IMR-90 (cell line): Measurements from ENCODE around the gene PAX2. TPM values are rescaled to one million over a fixed set of nuclear protein-coding genes. Genes with fewer than 3 reads are reported as not detected.
A peak's percentile ranks its signal among the peaks of the same experiment; 100 is the strongest.

Source experiments
- ATAC-seq: fragments of 200-7000 bp; cut with Tn5 transposase; 2 replicates; pipeline ENCODE4 v1.9.1; 2020; ENCODE audit warnings: low read depth, mild to moderate bottlenecking, moderate library complexity
- BruUV-seq: library from RNA; stranded (reverse); fragments of 400-500 nt; replicated peaks from 2 replicates; lab custom pipeline; 2021; lab: Mats Ljungman, UMichigan
- CTCF ChIA-PET: fragments of 300-600 bp; formaldehyde crosslinking; extraction: SDS; loops from one replicate; lab custom pipeline; 2021; ENCODE audit warnings: antibody characterized with exemption; lab: Yijun Ruan, JAX
- POLR2A ChIA-PET: fragments of 300-600 bp; sonication (Branson Sonifier 250); formaldehyde crosslinking; loops from one replicate; lab custom pipeline; 2022; ENCODE audit warnings: antibody characterized with exemption; ENCODE audit not compliant: unreplicated experiment; lab: Charles Lee
- DNase-seq: peaks from one replicate; pipeline ENCODE4 v3.0.0; 2013
- H2AFZ ChIP-seq: replicated peaks from 2 replicates; pipeline ENCODE3; 2013; ENCODE audit warnings: low read length, mild to moderate bottlenecking; ENCODE audit not compliant: poor library complexity
- H2AK5ac ChIP-seq: 2 replicates; pipeline ENCODE4 v1.6.1; 2013; ENCODE audit warnings: low read depth, low read length, inconsistent platforms
- H2AK9ac ChIP-seq: replicated peaks from 2 replicates; pipeline ENCODE3; 2013; ENCODE audit warnings: mild to moderate bottlenecking, low read depth, low read length, moderate library complexity; ENCODE audit not compliant: poor library complexity
- H2BK120ac ChIP-seq: 2 replicates; pipeline ENCODE4 v1.6.1; 2013; ENCODE audit warnings: low read depth, low read length, inconsistent platforms
- H2BK15ac ChIP-seq: 3 replicates; pipeline ENCODE4 v1.6.1; 2013; ENCODE audit warnings: low read depth, low read length, inconsistent platforms
- H2BK20ac ChIP-seq: 2 replicates; pipeline ENCODE4 v1.6.1; 2013; ENCODE audit warnings: low read depth, mild to moderate bottlenecking, inconsistent platforms, low read length, moderate library complexity
- H2BK5ac ChIP-seq: 2 replicates; pipeline ENCODE4 v1.6.1; 2013; ENCODE audit warnings: mild to moderate bottlenecking, low read depth, low read length, inconsistent platforms; ENCODE audit not compliant: poor library complexity, severe bottlenecking
- H3K14ac ChIP-seq: replicated peaks from 2 replicates; pipeline ENCODE4 v1.6.1; 2013; ENCODE audit warnings: low read depth, low read length, inconsistent platforms
- H3K18ac ChIP-seq: 2 replicates; pipeline ENCODE4 v1.6.1; 2013; ENCODE audit warnings: low read depth, low read length, control low read depth
- H3K23ac ChIP-seq: 2 replicates; pipeline ENCODE4 v1.6.1; 2013; ENCODE audit warnings: low read depth, low read length, inconsistent platforms
- H3K27ac ChIP-seq: 2 replicates; pipeline ENCODE4 v1.5.1; 2013; ENCODE audit warnings: mild to moderate bottlenecking, control low read depth, low read length; ENCODE audit not compliant: insufficient read depth
- H3K27me3 ChIP-seq: 2 replicates; pipeline ENCODE4 v1.6.1; 2013; ENCODE audit warnings: low read length; ENCODE audit not compliant: control insufficient read depth, insufficient read depth
- H3K36me3 ChIP-seq: 2 replicates; pipeline ENCODE4 v1.6.1; 2013; ENCODE audit warnings: low read length, mixed read lengths; ENCODE audit not compliant: control insufficient read depth, insufficient read depth
- H3K4ac ChIP-seq: 2 replicates; pipeline ENCODE4 v1.6.1; 2013; ENCODE audit warnings: low read depth, low read length, inconsistent platforms
- H3K4me1 ChIP-seq: 2 replicates; pipeline ENCODE4 v1.6.1; 2013; ENCODE audit warnings: low read length, mixed read lengths; ENCODE audit not compliant: control insufficient read depth, insufficient read depth
- H3K4me2 ChIP-seq: 2 replicates; pipeline ENCODE4 v1.6.1; 2013; ENCODE audit warnings: low read depth, mild to moderate bottlenecking, control low read depth, low read length, moderate library complexity
- H3K4me3 ChIP-seq: 2 replicates; pipeline ENCODE4 v1.5.1; 2013; ENCODE audit warnings: low read depth, mild to moderate bottlenecking, control low read depth, low read length, moderate library complexity; ENCODE audit not compliant: insufficient read depth
- H3K56ac ChIP-seq: 2 replicates; pipeline ENCODE4 v1.6.1; 2013; ENCODE audit warnings: low read length, inconsistent platforms; ENCODE audit not compliant: insufficient read depth; ENCODE audit errors: extremely low read depth
- H3K79me1 ChIP-seq, 2 experiments: 2 replicates each; pipeline ENCODE4 v1.6.1; 2013; ENCODE audit warnings: low read length in 2 of 2, inconsistent platforms in 1 of 2, low read depth in 1 of 2
- H3K9ac ChIP-seq: 2 replicates; pipeline ENCODE4 v1.6.1; 2013; ENCODE audit warnings: low read depth, low read length, control low read depth
- H3K9me1 ChIP-seq: 2 replicates; pipeline ENCODE4 v1.6.1; 2013; ENCODE audit warnings: low read length, inconsistent platforms; ENCODE audit not compliant: insufficient read depth
- H3K9me3 ChIP-seq: 2 replicates; pipeline ENCODE4 v1.6.1; 2013; ENCODE audit warnings: low read length; ENCODE audit not compliant: control insufficient read depth, insufficient read depth
- H4K20me1 ChIP-seq: 2 replicates; pipeline ENCODE4 v1.6.1; 2013; ENCODE audit warnings: low read length, inconsistent platforms; ENCODE audit not compliant: insufficient read depth
- H4K5ac ChIP-seq: 2 replicates; pipeline ENCODE4 v1.6.1; 2013; ENCODE audit warnings: mild to moderate bottlenecking, low read depth, low read length, control low read depth
- H4K8ac ChIP-seq, 2 experiments: 2 replicates each; pipeline ENCODE4 v1.6.1; 2013; ENCODE audit warnings: low read depth in 2 of 2, low read length in 2 of 2, control low read depth in 1 of 2, inconsistent platforms in 1 of 2
- H4K91ac ChIP-seq: 2 replicates; pipeline ENCODE4 v1.6.1; 2013; ENCODE audit warnings: low read depth, low read length, inconsistent platforms; ENCODE audit not compliant: insufficient read depth
- BHLHE40 ChIP-seq: fragments of 150-350 bp; IDR thresholded peaks from 2 replicates; pipeline ENCODE4 v1.6.1; 2016; ENCODE audit warnings: mild to moderate bottlenecking, low read depth, low read length
- MAFK ChIP-seq: IDR thresholded peaks from 2 replicates; pipeline ENCODE4 v1.6.1; 2012; ENCODE audit warnings: low read depth, low read length, improper control_type of control experiment
- WGBS, 2 experiments: methylation state at CpG; one replicate each; pipeline versions ENCODE4 v1.1.5 to v1.1.7; 2013; ENCODE audit warnings: missing lambda C conversion rate in 2 of 2; ENCODE audit not compliant: insufficient read length in 1 of 2; ENCODE audit errors: extremely low coverage in 2 of 2; 5-methylcytosine and 5-hydroxymethylcytosine counted together
- dilution Hi-C: fragments of 300-500 bp; cut with HindIII; formaldehyde crosslinking; loops from one replicate; pipeline ENCODE4 v1.14.3; 2018; ENCODE audit warnings: low sequenced_read_pairs; ENCODE audit not compliant: unreplicated experiment
- in situ Hi-C: fragments of 300-500 bp; cut with MboI; formaldehyde crosslinking; loops from 3 replicates; pipeline ENCODE4 v1.14.3; 2019; ENCODE audit warnings: low sequenced_read_pairs, inconsistent platforms, mixed read lengths
- intact Hi-C: fragments of 100-400 bp; cut with micrococcal nuclease; formaldehyde crosslinking; loops from 2 replicates; pipeline ENCODE4 v1.10.0; 2022
- polyA plus RNA-seq, 3 experiments: library from polyadenylated mRNA; depleted of rRNA; stranded (reverse); fragments of >200 nt; gene quantifications; 2 replicates each; pipeline ENCODE4 v1.2.3, GENCODE V29; 2012; ENCODE audit warnings: low replicate concordance in 1 of 3
- total RNA-seq: library from RNA; depleted of rRNA; stranded (reverse); fragments of >200 nt; gene quantifications from 2 replicates; pipeline ENCODE4 v1.2.3, GENCODE V29; 2012

The PAX2 gene
- total and polyA plus RNA-seq, 2 of the 4 experiments (the other 2 are of a cell fraction), result not detected

DNA sequence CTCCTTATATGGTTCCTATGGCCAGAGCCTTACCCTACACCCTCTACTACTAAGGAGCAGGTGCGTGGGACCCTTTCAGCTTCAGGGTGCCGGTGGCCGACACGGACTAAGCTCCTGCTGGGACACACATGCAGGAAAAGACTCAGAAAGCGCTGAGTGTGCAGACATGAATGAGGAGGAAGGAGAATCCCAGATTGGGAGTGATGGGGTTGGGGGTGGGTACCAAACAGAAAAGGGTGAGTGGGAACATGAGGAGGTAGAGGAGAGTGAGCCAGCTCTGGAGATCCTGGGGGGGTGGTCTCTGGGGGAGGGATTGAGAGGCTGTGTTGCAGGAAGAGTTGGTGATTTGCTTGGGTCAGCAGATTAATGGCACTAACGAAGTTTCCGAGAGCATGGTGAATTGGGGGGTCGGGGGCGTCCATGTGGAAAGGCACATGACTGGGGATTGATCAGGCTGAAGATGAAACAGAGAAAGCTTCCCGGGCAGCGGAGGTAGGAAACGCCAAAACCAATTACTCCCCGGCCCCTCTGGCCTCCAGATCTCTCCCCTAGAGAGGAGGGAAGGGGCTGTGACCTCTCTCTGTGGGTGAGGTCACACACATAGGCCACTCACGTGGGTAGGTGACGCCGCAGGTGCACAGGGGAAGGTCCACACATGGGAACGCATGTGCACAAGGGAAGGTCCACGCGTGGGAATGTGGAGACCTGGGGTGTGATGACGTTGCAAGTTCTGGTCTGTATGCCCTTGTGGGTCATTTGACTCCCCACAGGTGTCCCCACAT lies 129.5 kb downstream of the PAX2 start:
- no peaks in the 10 kb centered on the region for H3K79me1 ChIP-seq
- no peak overlapping the region for H2BK20ac ChIP-seq
- CTCF ChIA-PET, result no interaction called here
- no peak overlapping the region for H2AK5ac ChIP-seq
- BruUV-seq, result no TSS peak
- H2AK9ac ChIP-seq, result no peak overlapping the region
- H3K27me3 ChIP-seq, result no peaks in the 10 kb centered on the region
- in situ Hi-C loops, result loop anchor here (5.0 to 25.0 kb wide), 2 partner anchors 203 to 538 kb away; partner anchors contain the start of genes PKD2L1 and SCD
- no peak overlapping the region for H2AFZ ChIP-seq
- H3K9ac ChIP-seq, result no peak overlapping the region
- H3K23ac ChIP-seq, result no peak overlapping the region
- no peak overlapping the region for H3K56ac ChIP-seq
- dilution Hi-C loops, result no loop called here
- WGBS, 2 experiments, result 82% methylated on average over 4 of the region's 20 CpGs; no CpG with 5 or more reads in 1 of the 2 experiments
- DNase-seq (no peak), ATAC-seq (no peak)
- peak; percentile 80 for TF ChIP-seq MAFK
- no peak for TF ChIP-seq BHLHE40
- POLR2A ChIA-PET, result interaction anchor here (0.5 kb wide), 1 partner anchor 27 kb away, joined by 3 read pairs; no protein-coding TSS in a partner anchor
- no peak overlapping the region for H2BK120ac ChIP-seq
- H3K9me3 ChIP-seq, result no peaks in the 10 kb centered on the region
- H3K4me3 ChIP-seq, result no peak overlapping the region
- no peak overlapping the region for H4K8ac ChIP-seq
- no peak overlapping the region for H3K4ac ChIP-seq
- H3K14ac ChIP-seq, result no peak overlapping the region
- no peak overlapping the region for H4K91ac ChIP-seq
- peaks cover 10% of the 10 kb centered on the region for H3K9me1 ChIP-seq
- no peak overlapping the region for H2BK5ac ChIP-seq
- H2BK15ac ChIP-seq, result no peak overlapping the region
- no peak overlapping the region for H3K4me2 ChIP-seq
- H4K20me1 ChIP-seq, result no peaks in the 10 kb centered on the region
- intact Hi-C loops, result loop anchor here (5.0 to 10.0 kb wide), 2 partner anchors 130 to 358 kb away; partner anchors contain the start of genes PAX2 and SEC31B
- H3K36me3 ChIP-seq, result no peaks in the 10 kb centered on the region
- H3K4me1 ChIP-seq, result peaks cover 12% of the 10 kb centered on the region
- H3K18ac ChIP-seq, result no peak overlapping the region
- no peak overlapping the region for H3K27ac ChIP-seq
- H4K5ac ChIP-seq, result no peak overlapping the region
